Measurements from ENCODE around the gene MTHFR.

The MTHFR gene

GRCh38 chr1:11738096-11738495 is 67.7 kb downstream of the MTHFR start:
- no peak overlapping the region for H3K4me3 ChIP-seq (ENCODE audit: low read depth, low read length)
- H3K4me1 ChIP-seq (ENCODE audit: control insufficient read depth, insufficient read depth, low read length) = peaks cover 21% of the 10 kb centered on the region
- H3K9ac ChIP-seq (ENCODE audit: low read length) = no peak overlapping the region
- H3K9me3 ChIP-seq (ENCODE audit: control insufficient read depth, insufficient read depth, low read depth, low read length) = no peaks in the 10 kb centered on the region
- no peaks in the 10 kb centered on the region for H3K36me3 ChIP-seq (ENCODE audit: control insufficient read depth, insufficient read depth, low read length)
- no peaks in the 10 kb centered on the region for H3K27me3 ChIP-seq (ENCODE audit: control insufficient read depth, insufficient read depth, low read length)
- no peak overlapping the region for H3K27ac ChIP-seq (ENCODE audit: low read depth, low read length)

DNA sequence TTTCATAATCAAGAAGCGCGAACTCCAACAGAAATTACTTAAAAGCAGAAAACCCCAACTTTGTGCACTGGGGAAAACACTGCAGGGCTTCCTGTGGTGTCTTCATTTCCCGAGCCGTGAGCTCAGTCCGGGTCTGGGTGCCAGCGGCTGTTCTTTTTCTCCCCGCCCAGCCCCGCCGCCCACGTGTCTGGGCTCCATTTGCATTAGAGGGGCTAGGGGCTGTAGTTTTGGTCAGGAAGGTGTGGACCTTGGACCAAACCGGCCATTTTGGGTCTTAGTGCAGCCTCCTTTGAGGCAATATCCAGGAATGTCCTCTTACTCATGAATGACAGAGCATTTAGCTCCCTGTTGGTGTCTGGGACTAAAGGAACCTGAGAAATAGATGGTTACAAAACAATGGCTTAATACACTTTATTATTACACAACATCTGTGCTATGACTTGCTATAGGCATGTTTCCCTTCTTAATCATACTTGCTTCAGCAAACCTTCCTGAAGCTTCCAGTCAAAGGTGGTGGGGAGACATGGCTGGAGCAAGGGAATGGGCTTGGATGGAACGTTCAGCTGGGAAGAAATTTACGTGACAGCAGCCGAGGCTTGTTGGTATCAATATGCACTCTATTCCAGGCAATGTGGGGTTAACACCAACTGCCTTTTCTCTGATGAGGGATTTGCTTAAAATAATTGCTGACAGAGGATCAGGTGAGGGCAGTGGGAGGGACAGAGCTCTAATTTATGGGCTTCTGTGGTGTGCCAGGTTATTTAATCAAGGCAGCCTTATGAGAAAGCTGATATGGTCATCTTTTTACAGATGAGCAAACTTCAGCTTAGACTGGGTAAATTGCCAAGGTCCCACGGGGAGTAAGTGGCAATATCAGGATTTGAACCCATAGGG is 68.8 kb downstream of the MTHFR start:
- H3K9me3 ChIP-seq (ENCODE audit: control insufficient read depth, insufficient read depth, low read depth, low read length) = no peaks in the 10 kb centered on the region
- H3K27me3 ChIP-seq (ENCODE audit: control insufficient read depth, insufficient read depth, low read length) = no peaks in the 10 kb centered on the region
- H3K36me3 ChIP-seq (ENCODE audit: control insufficient read depth, insufficient read depth, low read length) = no peaks in the 10 kb centered on the region
- H3K27ac ChIP-seq (ENCODE audit: low read depth, low read length) = peak overlapping the region; percentile 87
- H3K4me1 ChIP-seq (ENCODE audit: control insufficient read depth, insufficient read depth, low read length) = peaks cover 23% of the 10 kb centered on the region
- H3K4me3 ChIP-seq (ENCODE audit: low read depth, low read length) = peak overlapping the region; percentile 94
- peak overlapping the region; percentile 77 for H3K9ac ChIP-seq (ENCODE audit: low read length)

DNA sequence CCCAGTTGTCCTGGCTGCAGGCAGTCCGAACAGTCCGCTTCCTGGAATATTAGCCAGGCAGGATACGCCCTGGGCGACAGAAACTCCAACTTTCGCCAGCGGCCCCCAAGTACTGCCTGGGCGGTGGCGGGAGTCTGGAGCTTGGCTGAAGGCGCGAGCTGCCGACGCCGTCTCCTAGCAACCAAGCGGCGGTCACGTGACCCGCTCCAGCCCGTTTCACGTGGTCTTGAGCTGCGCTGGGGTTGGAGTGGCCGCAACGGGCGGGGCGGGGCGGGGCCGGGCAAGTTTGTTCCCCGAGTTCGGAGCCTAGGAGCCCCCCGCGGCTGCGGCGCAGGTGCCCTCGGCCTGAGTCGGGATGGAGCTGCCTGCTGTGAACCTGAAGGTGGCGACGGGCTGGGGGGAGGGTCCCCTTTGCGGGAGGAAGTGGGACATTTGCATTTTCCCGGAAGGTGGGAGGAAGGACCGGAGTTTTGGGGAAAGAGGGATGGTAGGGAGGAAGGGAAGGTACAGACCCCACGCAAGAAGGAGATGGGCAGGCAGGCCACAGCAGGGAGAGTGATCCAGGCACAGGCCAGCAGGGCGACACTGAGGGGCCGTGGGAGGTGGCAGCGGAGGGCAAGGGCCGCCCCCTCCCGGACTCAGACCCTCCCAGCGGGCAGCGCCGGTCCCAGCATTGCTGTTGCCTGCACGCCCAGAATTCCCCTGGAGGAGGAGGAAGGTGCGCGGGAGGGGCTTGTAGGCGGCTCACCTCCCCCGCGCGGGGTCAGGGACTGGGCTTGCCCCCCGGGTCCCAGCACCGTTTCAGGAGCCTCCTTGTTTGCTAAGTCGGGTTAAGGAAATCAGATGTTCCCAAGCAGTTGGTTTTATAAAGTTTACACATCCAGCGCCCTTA is 69.7 kb downstream of the MTHFR start, which contains the start of gene AGTRAP:
Gene AGTRAP, plus strand, starts transcription at position 283 of the 892 bp plus-strand sequence. Its CDS starts 73 bp downstream, at position 356.
- H3K27ac ChIP-seq (ENCODE audit: low read depth, low read length) = peak within 1 kb of the TSS; percentile 87
- peak within 1 kb of the TSS; percentile 77 for H3K9ac ChIP-seq (ENCODE audit: low read length)
- H3K27me3 ChIP-seq (ENCODE audit: control insufficient read depth, insufficient read depth, low read length) = no peaks in the 10 kb centered on the region
- no peaks in the 10 kb centered on the region for H3K36me3 ChIP-seq (ENCODE audit: control insufficient read depth, insufficient read depth, low read length)
- peak within 1 kb of the TSS; percentile 94 for H3K4me3 ChIP-seq (ENCODE audit: low read depth, low read length)
- peaks cover 28% of the 10 kb centered on the region for H3K4me1 ChIP-seq (ENCODE audit: control insufficient read depth, insufficient read depth, low read length)
- no peaks in the 10 kb centered on the region for H3K9me3 ChIP-seq (ENCODE audit: control insufficient read depth, insufficient read depth, low read depth, low read length)

Data from HUES6 (cell line).